Measurements from ENCODE around the gene BUB3. TPM values are rescaled to one million over a fixed set of nuclear protein-coding genes. Genes with fewer than 3 reads are reported as not detected.

BUB3 gene
- total and polyA plus RNA-seq, 2 of the 8 experiments (the other 6 are each of a cell fraction or from before 2014, with no cell fraction given) = 183 to 207 TPM

GRCh38 chr10:123150271-123150985 lies 3.8 kb upstream of the BUB3 start:
- Histone ChIP-seq H3K4me3 (ENCODE audit: extremely low read depth in 1 of 4, insufficient read depth in 2 of 4, low read depth in 3 of 4, low read length in 4 of 4) (peak overlapping the region; percentile 21 to 59 (median 37)), H2BK20ac (ENCODE audit: low read length) (peak overlapping the region; percentile 99; the same call in 1 of the 2 replicates), H3K9me3 (ENCODE audit: insufficient read depth in 2 of 2, low read depth in 1 of 2, low read length in 1 of 2) (no peaks in the 10 kb centered on the region), H3K4me1 (replicated peaks in 1 of 4; ENCODE audit: control insufficient read depth in 3 of 4, insufficient read depth in 4 of 4, low read length in 3 of 4) (peaks cover 19 to 50% (median 32%) of the 10 kb centered on the region in 4 experiments), H4K8ac (ENCODE audit: extremely low read depth, insufficient read depth, low read length) (no peak overlapping the region; the same call in 1 of the 2 replicates), H2BK5ac (ENCODE audit: low read depth, low read length) (peak overlapping the region; percentile 84; the same call in 1 of the 2 replicates), H4K5ac (ENCODE audit: insufficient read length, low read depth, low read length) (no peak overlapping the region), H3K14ac (ENCODE audit: insufficient read length) (no peak overlapping the region), H2AK5ac (ENCODE audit: low read depth, low read length) (peak overlapping the region; percentile 55; the same call in 1 of the 2 replicates), H3K23me2 (ENCODE audit: low read depth, low read length) (peaks cover 23% of the 10 kb centered on the region), H3K56ac (replicated peaks; ENCODE audit: insufficient read length, low read depth, low read length) (peak overlapping the region; percentile 72), H2BK15ac (ENCODE audit: low read length) (peak overlapping the region; percentile 81; the same call in 1 of the 2 replicates), H4K20me1 (replicated peaks in 1 of 2; ENCODE audit: control insufficient read depth in 1 of 2, insufficient read depth in 2 of 2, low read length in 2 of 2) (peaks cover 7 to 14% of the 10 kb centered on the region in 2 experiments), H2AFZ (ENCODE audit: low read length) (no peak overlapping the region), H4K91ac (replicated peaks; ENCODE audit: insufficient read length, low read length) (peak overlapping the region; percentile 97), H3K23ac (ENCODE audit: insufficient read length) (no peak overlapping the region), H3K18ac (ENCODE audit: extremely low read depth, low read length) (peak overlapping the region; percentile 85), H3K4me2 (ENCODE audit: insufficient read depth in 1 of 2, low read depth in 2 of 2, low read length in 2 of 2) (peak overlapping the region; percentile 86 to 95), H3K27me3 (replicated peaks in 1 of 4; ENCODE audit: control insufficient read depth in 3 of 4, extremely low read depth in 1 of 4, insufficient read depth in 3 of 4, low read length in 3 of 4) (peaks cover 50 to 77% (median 63%) of the 10 kb centered on the region in 4 experiments), H3K9ac (replicated peaks in 1 of 4; ENCODE audit: extremely low read depth in 1 of 4, low read depth in 3 of 4, low read length in 3 of 4) (peak overlapping the region in 2 of 4 experiments; percentile 13 to 54; a peak in 4 of 7 replicates), H2BK12ac (ENCODE audit: low read depth, low read length) (peak overlapping the region; percentile 96; the same call in 1 of the 2 replicates), H3K36me3 (ENCODE audit: control insufficient read depth in 2 of 4, insufficient read depth in 4 of 4, low read length in 3 of 4) (peaks cover 0 to 4% (median 0%) of the 10 kb centered on the region in 4 experiments; a peak in 2 of 8 replicates), H3K79me1 (ENCODE audit: low read depth, low read length) (peaks cover 6% of the 10 kb centered on the region; the same call in 1 of the 2 replicates), H3K27ac (ENCODE audit: low read depth, low read length) (no peak overlapping the region; the same call in 1 of the 2 replicates), H2BK120ac (replicated peaks; ENCODE audit: low read depth, low read length) (peak overlapping the region; percentile 85), H3K79me2 (ENCODE audit: control insufficient read depth in 1 of 2, insufficient read depth in 2 of 2, low read length in 2 of 2) (peaks cover 7 to 8% of the 10 kb centered on the region in 2 experiments; a peak in 3 of 4 replicates), H3K4ac (replicated peaks; ENCODE audit: insufficient read length, low read depth, low read length) (peak overlapping the region; percentile 89)
- ChIA-PET CTCF (ENCODE audit: partially characterized antibody) (interaction anchor here (0.7 to 4.7 kb wide), 10 partner anchors 11 to 164 kb away, joined by 3 to 37 read pairs (median 6); no protein-coding TSS in a partner anchor), POLR2A (ENCODE audit: partially characterized antibody) (interaction anchor here (0.9 to 5.0 kb wide), 9 partner anchors 10 to 63 kb away, joined by 3 to 37 read pairs (median 5); no protein-coding TSS in a partner anchor)
- DNase-seq (ENCODE audit: low read depth in 1 of 2, low spot score in 2 of 2) (no peak), FAIRE-seq (no peak)
- 5% methylated on average over 31 of the region's 34 CpGs; no CpG with 5 or more reads in 1 of the 2 experiments for WGBS, 2 experiments (ENCODE audit: extremely low coverage in 1 of 2, insufficient coverage in 1 of 2, insufficient read length in 1 of 2, insufficient replicate concordance in 2 of 2, low coverage in 1 of 2, low lambda C conversion rate in 2 of 2, missing lambda C conversion rate in 1 of 2)
- peak; percentile 95; the same call in 1 of the 2 replicates for TF ChIP-seq E2F6 (IDR thresholded peaks at IDR 0.05)
- no peak for TF ChIP-seq SAP30 (IDR thresholded peaks at IDR 0.05; ENCODE audit: insufficient read depth, insufficient replicate concordance, low read length)
- TF ChIP-seq SUZ12 (IDR thresholded peaks at IDR 0.05; ENCODE audit: low read length) = no peak
- peak; percentile 88 for TF ChIP-seq RNF2 (IDR thresholded peaks at IDR 0.05; ENCODE audit: borderline replicate concordance, low read depth, low read length, missing control alignments, poor library complexity, severe bottlenecking)
- TF ChIP-seq USF2 (IDR thresholded peaks at IDR 0.05; ENCODE audit: low read length) = 0 out of 2 replicates have a peak, but pooled peaks have one; percentile 7

All from H1 (cell line).